IPS-NIHi7 (cell line): ENCODE results near the gene ZNF219.

Experiments
- DNase-seq: peaks from one replicate; pipeline ENCODE4 v3.0.0; 2012; ENCODE audit warnings: mixed read lengths; ENCODE audit errors: extremely low spot score

Gene ZNF219

GRCh38 chr14:21069388-21070082 is 28.9 kb downstream of the ZNF219 start:
- DNase-seq = peak; percentile 71

- DNase-seq = peak; percentile 65
Measured at GRCh38 chr14:21068521-21069387, 29.7 kb downstream of the ZNF219 start.

- DNase-seq = peak; percentile 35
Measured at GRCh38 chr14:21066882-21067502, 31.5 kb downstream of the ZNF219 start.

- no peak for DNase-seq
Measured at GRCh38 chr14:21063479-21063878, 35.0 kb downstream of the ZNF219 start.

- no peak for DNase-seq
Measured at GRCh38 chr14:21061347-21061668, 37.1 kb downstream of the ZNF219 start.

GRCh38 chr14:21060614-21061346 is 37.7 kb downstream of the ZNF219 start:
- DNase-seq = no peak

- DNase-seq = no peak
Measured at GRCh38 chr14:21059842-21060613, 38.4 kb downstream of the ZNF219 start.

GRCh38 chr14:21058903-21059302 is 39.6 kb downstream of the ZNF219 start:
- DNase-seq = no peak

- DNase-seq = no peak
Measured at GRCh38 chr14:21057803-21058675, 40.4 kb downstream of the ZNF219 start, which contains the start of gene RNASE8. Gene RNASE8 (plus strand): TSS chr14:21057822. CDS start chr14:21057893, 71 bp downstream.

GRCh38 chr14:21056520-21057163 is 41.8 kb downstream of the ZNF219 start:
- no peak for DNase-seq

- DNase-seq = no peak
Measured at GRCh38 chr14:21055432-21056117, 42.9 kb downstream of the ZNF219 start.

GRCh38 chr14:21054768-21055145 is 43.7 kb downstream of the ZNF219 start:
- no peak for DNase-seq

GRCh38 chr14:21054123-21054767 is 44.2 kb downstream of the ZNF219 start:
- DNase-seq = no peak

- no peak for DNase-seq
Measured at GRCh38 chr14:21053184-21054122, 45.0 kb downstream of the ZNF219 start.

GRCh38 chr14:21050597-21050996 is 47.9 kb downstream of the ZNF219 start:
- no peak for DNase-seq

GRCh38 chr14:21049271-21049673 is 49.2 kb downstream of the ZNF219 start:
- no peak for DNase-seq

GRCh38 chr14:21048638-21049037 is 49.8 kb downstream of the ZNF219 start:
- no peak for DNase-seq
